ENCODE results near the gene FKRP.

DNA sequence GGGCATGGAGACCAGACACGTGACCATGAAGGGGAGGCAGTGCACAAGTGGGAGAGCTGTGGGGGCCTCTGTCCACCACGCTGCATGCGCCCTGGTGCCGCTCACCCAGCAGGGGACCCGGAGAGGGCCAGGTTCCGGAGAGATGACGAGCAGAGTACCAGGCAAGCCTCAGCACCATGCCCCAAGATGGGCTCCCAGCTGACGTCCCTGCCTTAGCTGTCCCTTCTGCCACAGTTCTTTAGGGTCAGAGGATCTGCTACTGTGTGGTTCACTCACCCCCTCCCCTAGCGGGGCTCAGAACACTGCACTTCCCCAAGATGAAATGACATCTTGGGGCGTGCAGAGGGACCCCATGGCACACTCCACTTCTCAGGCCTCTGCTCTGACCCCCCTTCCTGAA, 19.3 kb upstream of the FKRP start:
- TF ChIP-seq, protein P1, sequence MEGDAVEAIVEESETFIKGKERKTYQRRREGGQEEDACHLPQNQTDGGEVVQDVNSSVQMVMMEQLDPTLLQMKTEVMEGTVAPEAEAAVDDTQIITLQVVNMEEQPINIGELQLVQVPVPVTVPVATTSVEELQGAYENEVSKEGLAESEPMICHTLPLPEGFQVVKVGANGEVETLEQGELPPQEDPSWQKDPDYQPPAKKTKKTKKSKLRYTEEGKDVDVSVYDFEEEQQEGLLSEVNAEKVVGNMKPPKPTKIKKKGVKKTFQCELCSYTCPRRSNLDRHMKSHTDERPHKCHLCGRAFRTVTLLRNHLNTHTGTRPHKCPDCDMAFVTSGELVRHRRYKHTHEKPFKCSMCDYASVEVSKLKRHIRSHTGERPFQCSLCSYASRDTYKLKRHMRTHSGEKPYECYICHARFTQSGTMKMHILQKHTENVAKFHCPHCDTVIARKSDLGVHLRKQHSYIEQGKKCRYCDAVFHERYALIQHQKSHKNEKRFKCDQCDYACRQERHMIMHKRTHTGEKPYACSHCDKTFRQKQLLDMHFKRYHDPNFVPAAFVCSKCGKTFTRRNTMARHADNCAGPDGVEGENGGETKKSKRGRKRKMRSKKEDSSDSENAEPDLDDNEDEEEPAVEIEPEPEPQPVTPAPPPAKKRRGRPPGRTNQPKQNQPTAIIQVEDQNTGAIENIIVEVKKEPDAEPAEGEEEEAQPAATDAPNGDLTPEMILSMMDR (optimal IDR thresholded peaks at IDR 0.05 in 1 of 3, IDR thresholded peaks at IDR 0.05 in 1 of 3, conservative IDR thresholded peaks at IDR 0.05 in 1 of 3; ENCODE audit: extremely low read depth in 1 of 3, insufficient read depth in 2 of 3, low read length in 3 of 3) = no peak
- no peak for TF ChIP-seq EZH2 (IDR thresholded peaks at IDR 0.05; ENCODE audit: low read length)
